ENCODE results near the gene ST13.
"Not testable (repeated sequence)": the region's sequence is repeated elsewhere in the genome, so short reads cannot be mapped to it uniquely, and the experiment has no call there.

The ST13 gene

DNA sequence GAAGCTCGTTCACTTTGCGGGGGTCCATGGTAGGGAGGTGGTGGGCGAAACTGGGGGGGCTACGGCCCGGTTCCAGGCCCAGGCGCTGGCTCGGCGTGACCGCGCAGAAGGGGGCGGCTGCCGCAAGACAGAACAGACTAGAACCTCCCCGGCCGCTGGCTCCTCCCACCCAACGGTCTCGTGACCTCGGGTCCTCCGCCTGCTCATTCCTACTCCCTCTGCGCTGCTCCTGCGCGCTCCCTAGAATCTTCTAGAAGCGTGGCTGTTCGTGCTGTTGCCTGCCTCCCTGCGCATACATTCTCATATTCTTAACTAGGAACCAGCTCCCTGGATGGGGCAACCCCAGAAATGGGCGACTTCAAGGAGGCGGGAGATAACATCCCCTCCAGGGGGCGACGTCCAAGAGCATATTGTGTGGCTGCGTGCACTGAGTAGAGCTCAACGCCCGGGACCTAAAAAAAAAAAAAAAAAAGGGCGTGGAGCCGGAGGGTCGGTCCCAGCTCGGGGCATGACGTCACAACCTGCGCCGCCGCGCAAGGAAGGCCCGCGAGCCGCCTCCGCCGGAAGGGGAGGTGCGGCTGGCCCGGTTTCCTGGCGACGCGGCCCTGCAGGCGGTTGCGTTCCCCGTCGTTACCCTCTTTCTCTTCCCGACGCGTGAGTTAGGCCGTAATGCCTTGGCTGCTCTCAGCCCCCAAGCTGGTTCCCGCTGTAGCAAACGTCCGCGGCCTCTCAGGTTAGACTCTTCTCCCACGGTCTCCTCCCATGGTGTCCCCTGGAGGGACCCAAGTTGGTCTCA, at the start of gene ST13, which contains the start of gene XPNPEP3:
TSS of gene ST13 (minus strand) at position 127 of the 796 bp plus-strand sequence. CDS start at position 28, 99 bp downstream.
TSS of gene XPNPEP3 (plus strand) at position 636 of the 796 bp plus-strand sequence. CDS start at position 670, 34 bp downstream.
- DNase-seq: peak; percentile 98 to 99

- DNase-seq: no peak
Measured at GRCh38 chr22:40904101-40904500, 47.7 kb upstream of the ST13 start.

GRCh38 chr22:40898850-40899357, 42.5 kb upstream of the ST13 start:
- DNase-seq: peak; percentile 18 to 26

GRCh38 chr22:40894417-40894816, 38.0 kb upstream of the ST13 start:
- DNase-seq: no peak

DNA sequence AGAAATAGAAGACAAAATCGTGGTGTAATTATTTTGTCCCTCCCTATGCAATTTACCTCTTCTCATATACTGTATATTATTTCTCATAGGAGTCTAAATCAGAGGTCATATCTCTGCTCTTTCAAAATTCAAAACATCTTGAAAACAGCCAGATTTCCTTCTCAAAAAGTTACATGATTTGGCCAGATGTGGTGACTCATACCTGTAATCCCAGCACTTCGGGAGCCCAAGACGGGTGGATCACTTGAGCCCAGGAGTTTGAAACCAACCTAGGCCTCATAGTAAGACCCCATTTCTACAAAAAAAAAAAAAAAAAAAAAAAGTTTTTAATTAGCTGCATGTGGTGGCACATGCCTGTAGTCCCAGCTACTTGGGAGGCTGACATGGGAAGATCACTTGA, 34.4 kb upstream of the ST13 start:
- no peak for DNase-seq

DNA sequence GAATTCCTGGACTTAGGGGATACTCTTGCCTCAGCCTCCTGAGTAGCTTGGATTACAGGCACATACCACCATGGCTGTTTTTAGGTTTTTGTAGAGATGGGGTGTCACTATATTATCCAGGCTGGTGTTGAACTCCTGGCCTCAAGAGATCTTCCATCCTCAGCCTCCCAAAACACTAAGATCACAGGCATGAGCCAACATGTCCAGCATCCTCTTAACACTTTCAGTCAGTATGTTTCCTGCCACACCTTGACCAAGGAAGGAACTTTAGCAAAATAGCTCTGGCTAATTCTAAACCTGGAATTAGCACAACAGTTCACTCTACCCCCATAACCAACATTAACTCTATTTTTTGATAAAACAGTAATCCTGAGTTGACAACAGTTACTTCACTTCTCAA, 32.7 kb upstream of the ST13 start:
- DNase-seq: no peak

- no peak for DNase-seq
Measured at GRCh38 chr22:40878922-40879321, 22.5 kb upstream of the ST13 start.

- no peak for DNase-seq
Measured at GRCh38 chr22:40877488-40877887, 21.0 kb upstream of the ST13 start.

DNA sequence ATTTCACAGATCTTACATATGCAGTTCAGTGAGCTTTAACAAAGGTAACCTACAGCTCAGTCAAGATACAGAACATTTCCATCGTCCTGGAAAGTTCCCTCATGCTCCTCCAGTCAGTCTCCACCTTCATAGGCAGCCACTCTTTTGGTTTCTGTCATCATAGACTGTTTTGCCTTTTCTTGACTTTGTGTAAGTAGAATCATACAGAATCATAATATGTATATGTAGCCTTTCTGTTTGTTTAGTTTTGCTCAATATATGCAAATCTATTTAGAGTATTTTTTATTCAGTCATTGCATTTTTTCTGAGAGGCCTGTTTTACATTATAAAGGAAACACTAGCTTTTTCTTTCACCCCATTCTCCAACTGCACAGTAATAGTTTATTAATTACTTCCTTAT, 20.5 kb upstream of the ST13 start:
- DNase-seq: no peak

DNA sequence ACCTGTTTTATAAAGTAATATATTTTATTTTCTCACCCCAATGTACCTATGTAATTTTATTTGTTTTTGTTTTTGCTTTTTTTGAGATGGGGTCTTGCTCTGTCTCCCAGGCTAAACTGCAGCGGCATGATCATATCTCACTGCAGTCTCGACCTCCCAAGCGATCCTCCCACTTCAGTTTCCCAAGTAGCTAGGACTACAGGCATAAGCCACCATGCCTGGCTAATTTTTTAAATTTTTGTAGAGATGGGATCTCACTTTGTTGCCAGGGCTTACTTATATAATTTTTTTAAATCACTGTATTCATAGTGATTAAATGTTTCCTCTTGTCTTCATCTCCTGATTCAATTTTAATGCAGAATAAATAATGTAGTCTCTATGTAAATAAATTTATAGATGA, 18.7 kb upstream of the ST13 start:
- no peak for DNase-seq

DNA sequence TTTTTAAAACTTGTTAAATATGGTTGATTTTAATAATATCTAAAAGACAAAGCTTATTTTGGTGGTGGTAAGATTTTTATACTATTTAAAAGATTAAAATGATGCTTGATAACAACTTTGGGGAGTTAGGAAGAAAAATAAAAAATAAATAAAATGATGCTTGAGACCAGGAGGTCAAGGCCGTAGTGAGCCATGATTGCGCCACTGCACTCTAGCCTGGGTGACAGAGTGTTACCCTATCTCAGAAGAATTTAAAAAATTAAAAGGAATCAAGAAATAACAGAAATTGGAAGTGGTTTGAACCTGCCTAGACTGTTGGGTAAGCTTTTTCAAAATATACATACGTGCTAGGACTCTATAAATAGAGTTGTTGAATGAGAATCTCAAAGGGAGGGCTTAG, 17.6 kb upstream of the ST13 start:
- no peak for DNase-seq

DNA sequence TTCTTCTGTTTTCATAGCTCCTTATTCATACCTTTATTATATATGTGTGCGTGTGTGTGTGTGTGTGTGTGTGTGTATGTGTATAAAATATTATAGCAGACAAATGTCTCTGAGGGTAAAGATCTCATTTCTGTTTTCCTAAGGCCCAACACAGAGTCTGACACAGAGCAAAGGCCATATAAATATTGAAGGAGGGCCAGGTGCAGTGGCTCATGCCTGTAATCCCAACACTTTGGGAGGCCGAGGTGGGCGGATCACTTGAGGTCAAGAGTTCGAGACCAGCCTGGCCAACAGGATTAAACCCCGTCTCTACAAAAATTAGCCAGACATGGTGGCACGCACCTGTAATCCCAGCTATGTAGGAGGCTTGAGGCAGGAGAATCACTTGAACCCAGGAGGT, 11.9 kb upstream of the ST13 start:
- DNase-seq: not testable (repeated sequence)

- DNase-seq: no peak
Measured at GRCh38 chr22:40867109-40867508, 10.7 kb upstream of the ST13 start.

DNA sequence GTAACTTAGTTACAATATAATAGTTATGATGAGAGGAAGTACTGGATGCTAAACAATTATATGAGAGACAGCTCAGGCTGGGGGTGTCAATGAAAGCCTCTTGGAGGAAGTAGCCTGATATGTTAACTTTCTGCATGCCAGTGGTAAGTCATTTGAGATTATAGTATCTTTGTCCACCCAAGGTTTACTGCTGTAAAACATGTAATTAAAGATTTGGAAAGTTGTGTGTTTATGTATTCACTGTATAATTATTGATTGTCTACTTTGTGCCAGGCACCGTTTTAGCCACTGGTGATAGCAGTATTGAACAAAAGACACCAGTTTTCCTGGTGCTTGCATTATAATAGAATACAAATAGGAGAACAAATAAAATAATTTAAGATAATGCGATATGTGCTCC, 6.1 kb upstream of the ST13 start:
- no peak for DNase-seq

DNA sequence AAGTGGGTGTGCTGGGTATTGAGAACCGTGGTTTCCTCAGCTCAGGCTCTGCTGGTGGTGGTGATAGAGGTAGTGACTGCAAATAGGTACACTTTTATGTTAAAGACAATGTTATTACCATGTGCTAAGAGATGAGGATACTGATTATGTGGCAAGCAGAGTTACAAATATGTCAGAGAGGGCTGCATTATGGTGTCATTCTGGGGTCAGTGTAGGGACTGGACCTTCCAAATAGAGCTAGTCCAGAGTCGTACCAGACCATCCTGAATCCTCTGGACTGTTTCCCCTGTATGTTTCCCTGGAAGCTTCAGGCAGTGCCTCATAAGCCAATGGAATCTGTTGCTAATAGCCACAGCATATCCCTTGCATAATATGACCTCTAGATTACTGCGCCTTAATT, 5.6 kb upstream of the ST13 start, which contains the start of gene DNAJB7:
TSS of gene DNAJB7 (minus strand) at position 101 of the 400 bp plus-strand sequence. CDS start 119 bp downstream, outside the sequence.
- no peak for DNase-seq

DNA sequence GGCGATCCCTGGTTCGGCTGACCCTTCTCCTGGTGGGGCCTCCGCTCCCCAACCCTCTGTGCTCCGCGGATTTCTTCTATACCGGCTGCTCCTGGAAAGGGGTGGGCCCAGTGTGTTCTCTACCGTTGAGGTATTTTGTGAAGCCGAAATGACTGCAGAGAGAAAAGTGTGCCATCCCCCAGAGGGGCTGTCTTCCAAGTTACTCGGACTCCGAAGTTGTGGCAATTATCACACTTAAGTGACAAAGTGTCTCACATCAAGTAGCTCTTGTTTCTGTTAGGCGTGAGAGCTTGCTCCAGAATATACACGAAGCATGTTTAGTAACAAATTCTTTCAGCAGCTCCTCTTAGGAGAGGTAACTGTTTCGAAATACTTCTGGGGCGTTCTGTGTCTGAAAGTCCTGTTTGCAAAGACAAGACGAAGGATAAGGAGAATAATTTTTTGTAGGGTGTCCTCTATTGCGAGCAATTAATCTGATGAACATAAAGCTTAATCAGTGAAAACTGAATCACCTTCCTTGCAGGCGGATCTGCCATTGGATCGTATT, 943 bp upstream of the ST13 start:
- no peak for DNase-seq

DNA sequence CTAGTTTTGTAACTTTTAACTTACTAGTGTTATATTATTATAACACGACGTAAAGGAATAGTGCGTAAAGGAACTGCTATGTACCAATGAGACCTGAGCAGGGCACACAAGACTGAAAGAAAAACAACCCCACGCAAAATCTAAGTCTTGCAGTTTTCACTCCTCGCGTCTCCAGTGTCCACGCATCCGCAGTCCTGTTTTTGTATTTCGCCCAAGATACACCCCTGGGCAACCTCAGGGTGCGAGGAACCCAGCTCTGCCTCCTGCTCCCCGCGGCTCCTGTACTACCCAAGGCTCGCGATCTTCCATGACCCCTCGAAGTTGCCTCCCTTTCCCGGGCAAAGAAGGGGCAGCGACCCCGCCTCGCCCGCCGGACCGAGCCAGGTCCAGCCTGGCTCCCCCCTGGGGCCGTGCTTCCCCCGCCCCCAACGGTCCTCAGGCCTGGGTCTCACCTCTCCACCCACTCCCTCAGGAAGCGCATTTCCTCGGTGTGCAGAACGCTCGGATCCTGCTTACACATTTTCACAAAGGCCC, 393 bp downstream of the ST13 start:
- peak in 1 of 2 experiments; percentile 35 for DNase-seq

GRCh38 chr22:40855071-40855978, 1.1 kb downstream of the ST13 start:
- peak; percentile 4 to 16 for DNase-seq

DNA sequence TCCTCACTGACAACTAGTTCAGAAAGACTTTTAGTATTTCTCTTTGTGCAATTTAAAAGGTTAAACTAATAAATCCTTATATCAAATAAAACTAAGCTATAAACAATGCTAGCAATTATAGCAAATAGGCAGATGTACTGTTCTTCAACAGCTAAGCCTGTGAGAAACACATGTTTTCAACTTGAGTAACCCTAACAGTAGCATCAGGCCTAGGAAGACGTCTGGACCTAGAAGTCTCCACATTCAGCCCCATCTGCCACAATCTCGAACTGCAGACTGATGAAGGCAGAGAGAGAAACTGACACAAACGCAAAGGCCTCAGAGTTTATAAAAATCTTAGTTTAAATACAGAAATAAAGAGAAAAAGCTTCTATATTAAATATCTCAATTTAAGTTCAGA, 2.5 kb downstream of the ST13 start:
- no peak for DNase-seq

GRCh38 chr22:40853333-40853732, 3.1 kb downstream of the ST13 start:
- DNase-seq: no peak

GRCh38 chr22:40845816-40846215, 10.6 kb downstream of the ST13 start:
- DNase-seq: not testable (repeated sequence)

GRCh38 chr22:40844951-40845350, 11.5 kb downstream of the ST13 start:
- no peak for DNase-seq

DNA sequence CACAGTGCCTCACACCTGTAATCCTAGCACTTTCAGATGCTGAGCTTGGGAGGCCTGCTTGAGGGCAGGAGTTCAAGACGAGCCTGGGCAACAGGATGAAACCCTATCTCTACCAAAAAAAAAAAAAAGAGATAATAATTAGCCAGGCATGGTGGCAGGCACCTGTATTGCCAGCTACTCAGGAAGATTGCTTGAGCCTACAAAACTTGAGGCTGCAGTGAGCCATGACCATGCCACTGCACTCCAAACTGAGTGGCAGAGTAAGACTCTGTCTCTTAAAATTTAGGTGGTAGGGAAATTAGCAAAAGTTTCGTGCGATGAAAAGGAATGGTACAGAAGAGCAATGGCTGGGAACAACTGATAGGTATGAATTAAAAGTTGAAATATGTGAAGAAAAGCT, 18.0 kb downstream of the ST13 start:
- no peak for DNase-seq

All from activated CD4-positive, alpha-beta T cell treated with anti-CD3 and anti-CD28 coated beads, Interleukin-2, amount 50 U/mL, for 48 hours (primary cell).